ENCODE data around the gene ZSWIM8.
A peak's percentile ranks its signal among the peaks of the same experiment; 100 is the strongest.

Gene ZSWIM8

DNA sequence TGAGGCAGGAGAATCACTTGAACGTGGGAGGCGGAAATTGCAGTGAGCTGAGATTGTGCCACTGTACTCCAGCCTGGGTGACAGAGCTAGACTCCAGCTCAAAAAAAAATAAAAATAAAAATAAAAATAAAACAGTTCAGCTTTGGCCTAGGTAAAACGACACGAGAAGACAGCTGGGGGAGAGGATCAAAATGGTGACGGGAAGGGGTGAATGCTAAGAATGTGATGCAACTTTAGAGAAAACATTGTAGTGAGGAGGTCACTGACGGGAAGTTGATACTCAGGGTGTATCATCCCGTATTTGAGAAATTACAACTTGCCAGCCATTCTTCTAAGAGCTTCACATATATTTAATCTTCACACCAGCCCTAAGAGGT, 24.9 kb downstream of the ZSWIM8 start:
- TF ChIP-seq, protein P1, sequence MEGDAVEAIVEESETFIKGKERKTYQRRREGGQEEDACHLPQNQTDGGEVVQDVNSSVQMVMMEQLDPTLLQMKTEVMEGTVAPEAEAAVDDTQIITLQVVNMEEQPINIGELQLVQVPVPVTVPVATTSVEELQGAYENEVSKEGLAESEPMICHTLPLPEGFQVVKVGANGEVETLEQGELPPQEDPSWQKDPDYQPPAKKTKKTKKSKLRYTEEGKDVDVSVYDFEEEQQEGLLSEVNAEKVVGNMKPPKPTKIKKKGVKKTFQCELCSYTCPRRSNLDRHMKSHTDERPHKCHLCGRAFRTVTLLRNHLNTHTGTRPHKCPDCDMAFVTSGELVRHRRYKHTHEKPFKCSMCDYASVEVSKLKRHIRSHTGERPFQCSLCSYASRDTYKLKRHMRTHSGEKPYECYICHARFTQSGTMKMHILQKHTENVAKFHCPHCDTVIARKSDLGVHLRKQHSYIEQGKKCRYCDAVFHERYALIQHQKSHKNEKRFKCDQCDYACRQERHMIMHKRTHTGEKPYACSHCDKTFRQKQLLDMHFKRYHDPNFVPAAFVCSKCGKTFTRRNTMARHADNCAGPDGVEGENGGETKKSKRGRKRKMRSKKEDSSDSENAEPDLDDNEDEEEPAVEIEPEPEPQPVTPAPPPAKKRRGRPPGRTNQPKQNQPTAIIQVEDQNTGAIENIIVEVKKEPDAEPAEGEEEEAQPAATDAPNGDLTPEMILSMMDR (IDR thresholded peaks at IDR 0.05): no peak

- TF ChIP-seq, protein P1 (IDR thresholded peaks at IDR 0.05): no peak
Observed at GRCh38 chr10:73810735-73811465, 25.5 kb downstream of the ZSWIM8 start.

DNA sequence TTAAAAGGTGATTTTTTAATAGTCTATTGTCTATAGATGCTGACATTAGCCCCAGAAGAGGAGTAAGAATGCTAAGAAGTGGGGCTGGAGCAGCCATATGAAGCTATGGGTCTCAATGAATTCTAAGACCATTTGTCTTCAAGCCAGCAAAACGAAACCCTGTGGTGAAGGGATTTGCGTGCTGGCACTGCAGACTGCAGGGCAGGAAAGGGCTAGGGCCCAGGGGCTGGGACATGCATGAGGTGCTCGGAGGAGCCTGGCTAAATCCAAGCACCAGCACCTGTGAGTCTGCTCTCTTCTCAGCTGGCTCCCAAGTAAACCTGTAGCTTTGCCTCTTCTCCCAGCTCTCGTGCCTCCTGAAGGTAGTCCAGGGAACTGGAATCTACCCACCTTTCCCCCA, 27.3 kb downstream of the ZSWIM8 start:
- TF ChIP-seq, protein P1 (IDR thresholded peaks at IDR 0.05): no peak

DNA sequence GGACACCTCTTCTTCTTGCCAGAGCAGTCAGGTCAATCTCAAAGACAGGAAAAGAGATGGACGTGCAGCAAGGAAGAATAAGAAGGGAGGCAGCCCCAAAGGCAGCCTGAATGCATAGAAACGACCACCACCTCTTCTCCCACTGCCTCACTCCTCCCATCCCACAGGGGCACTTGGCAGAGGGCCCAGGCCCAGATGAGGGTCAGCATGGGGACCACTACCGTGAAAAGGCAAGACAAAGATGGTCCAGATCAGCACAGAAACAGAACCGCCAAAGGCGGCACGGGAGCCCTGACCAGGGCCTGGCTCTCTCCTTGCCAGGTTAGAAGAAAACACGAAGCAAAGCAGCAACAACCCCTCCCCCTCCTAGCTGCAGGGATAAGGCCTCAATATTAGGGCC, 27.9 kb downstream of the ZSWIM8 start:
- TF ChIP-seq, protein P1 (IDR thresholded peaks at IDR 0.05): no peak

- TF ChIP-seq, protein P1 (IDR thresholded peaks at IDR 0.05): no peak
Observed at GRCh38 chr10:73814276-73814895, 29.0 kb downstream of the ZSWIM8 start.

DNA sequence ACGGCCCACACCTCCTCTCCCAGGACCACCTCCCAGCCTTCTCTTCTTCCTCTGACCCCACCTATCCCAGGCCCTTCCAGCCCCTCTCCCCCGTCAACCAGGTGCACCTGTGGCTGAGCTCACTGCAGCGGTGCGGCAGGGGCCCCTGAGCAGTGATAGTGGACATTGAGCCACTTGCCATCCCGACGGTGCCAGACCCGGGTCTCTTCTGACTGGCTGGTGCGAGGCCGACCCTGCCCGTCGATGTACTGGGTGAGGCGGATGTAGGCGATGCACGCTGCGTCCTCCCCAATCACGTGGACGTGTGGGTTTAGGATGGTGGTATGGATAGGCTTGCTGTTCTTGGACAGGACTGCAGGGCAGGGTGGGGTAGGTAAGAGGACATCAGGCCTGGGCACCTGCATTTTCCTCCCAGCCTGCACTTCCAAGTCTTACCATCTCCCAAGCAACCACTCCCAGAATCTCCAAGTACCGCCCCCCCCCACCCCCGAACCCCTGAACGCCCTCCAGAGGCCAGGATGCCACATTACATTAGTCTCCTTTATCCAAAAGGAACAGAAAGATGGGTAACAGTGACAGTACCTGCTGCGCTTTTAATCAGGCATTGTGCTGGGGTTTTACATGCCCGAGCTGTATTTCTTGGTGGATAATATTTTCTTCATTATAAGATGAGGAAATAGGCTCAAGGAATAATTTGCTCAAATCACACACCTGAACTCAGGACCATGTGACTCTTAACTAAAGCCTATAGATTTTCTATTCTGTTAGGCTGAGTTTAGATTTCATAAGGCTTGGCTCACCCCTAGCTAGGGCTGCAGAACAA, 29.7 kb downstream of the ZSWIM8 start:
- TF ChIP-seq, protein P1 (IDR thresholded peaks at IDR 0.05): peak; percentile 30; the same call in 1 of the 2 replicates

GRCh38 chr10:73815719-73816030, 30.3 kb downstream of the ZSWIM8 start:
- TF ChIP-seq, protein P1 (IDR thresholded peaks at IDR 0.05): no peak

Data from LNCAP (cell line).